ENCODE measurements around the gene DNAJC9.
"Not testable (repeated sequence)": the region's sequence is repeated elsewhere in the genome, so short reads cannot be mapped to it uniquely, and the experiment has no call there.

DNAJC9 gene, protein sequence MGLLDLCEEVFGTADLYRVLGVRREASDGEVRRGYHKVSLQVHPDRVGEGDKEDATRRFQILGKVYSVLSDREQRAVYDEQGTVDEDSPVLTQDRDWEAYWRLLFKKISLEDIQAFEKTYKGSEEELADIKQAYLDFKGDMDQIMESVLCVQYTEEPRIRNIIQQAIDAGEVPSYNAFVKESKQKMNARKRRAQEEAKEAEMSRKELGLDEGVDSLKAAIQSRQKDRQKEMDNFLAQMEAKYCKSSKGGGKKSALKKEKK

GRCh38 chr10:73246646-73247508, at the start of gene DNAJC9:
Gene DNAJC9 (minus strand): TSS chr10:73247255. CDS start chr10:73247189, 66 bp downstream.
- peak; percentile 71 for DNase-seq (ENCODE audit: low read depth, low spot score)

- no peak for DNase-seq (ENCODE audit: low read depth, low spot score)
Observed at GRCh38 chr10:73293461-73293860, 46.4 kb upstream of the DNAJC9 start.

DNA sequence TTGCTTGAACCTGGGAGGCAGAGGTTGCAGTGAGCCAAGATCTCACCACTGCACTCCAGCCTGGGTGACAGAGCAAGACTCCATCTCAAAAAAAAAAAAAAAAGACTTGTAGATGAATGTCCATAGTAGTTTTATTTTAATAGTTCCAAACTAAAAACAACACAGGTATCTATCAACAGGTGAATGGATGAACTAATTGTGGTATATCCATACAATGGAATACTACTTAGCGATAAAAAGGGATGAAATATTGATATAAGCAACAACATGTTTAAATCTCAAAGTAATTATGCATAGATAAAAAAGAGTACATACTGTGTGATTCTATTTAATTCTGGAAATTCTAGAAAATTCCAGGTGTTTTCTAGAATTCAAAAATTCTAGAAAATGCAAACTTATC, 42.9 kb upstream of the DNAJC9 start:
- no peak for DNase-seq (ENCODE audit: low read depth, low spot score)

GRCh38 chr10:73287441-73287840, 40.4 kb upstream of the DNAJC9 start:
- no peak for DNase-seq (ENCODE audit: low read depth, low spot score)

DNA sequence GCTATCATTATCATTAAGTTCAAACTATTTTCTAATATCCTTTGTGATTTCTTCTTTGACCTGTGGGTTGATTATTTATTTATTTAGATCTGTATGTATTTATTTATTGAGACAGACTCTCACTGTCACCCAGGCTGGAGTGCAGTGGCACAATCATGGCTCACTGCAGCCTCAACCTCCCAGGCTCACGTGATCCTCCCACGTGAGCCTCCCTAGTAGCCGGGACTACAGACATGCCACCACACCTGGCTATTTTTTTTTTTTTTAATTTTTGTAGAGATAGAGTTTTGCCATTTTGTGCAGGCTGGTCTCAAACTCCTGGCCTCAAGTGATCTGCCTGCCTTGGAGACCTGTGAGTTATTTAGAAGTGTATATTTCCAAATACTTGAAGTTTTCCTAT, 34.0 kb upstream of the DNAJC9 start:
- DNase-seq (ENCODE audit: low read depth, low spot score), result no peak

DNA sequence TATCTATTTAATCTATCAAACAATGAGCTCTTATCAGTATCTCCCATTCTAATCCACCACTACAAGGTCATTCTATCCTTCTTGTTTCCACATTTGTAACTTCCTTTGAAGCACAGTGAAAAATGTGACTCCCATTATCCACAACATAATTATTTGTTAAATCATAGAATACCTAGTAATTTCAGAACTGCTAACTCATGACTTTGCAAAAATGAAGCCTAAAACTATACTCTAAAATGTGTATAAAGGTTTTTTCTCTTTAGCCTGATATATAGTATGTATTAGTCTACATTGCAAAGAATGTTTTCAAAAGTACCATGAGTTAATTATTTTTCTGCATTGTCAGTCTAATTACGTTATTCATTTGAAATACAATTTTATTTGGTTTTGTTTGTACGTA, 17.4 kb upstream of the DNAJC9 start:
- DNase-seq (ENCODE audit: low read depth, low spot score), result no peak

DNA sequence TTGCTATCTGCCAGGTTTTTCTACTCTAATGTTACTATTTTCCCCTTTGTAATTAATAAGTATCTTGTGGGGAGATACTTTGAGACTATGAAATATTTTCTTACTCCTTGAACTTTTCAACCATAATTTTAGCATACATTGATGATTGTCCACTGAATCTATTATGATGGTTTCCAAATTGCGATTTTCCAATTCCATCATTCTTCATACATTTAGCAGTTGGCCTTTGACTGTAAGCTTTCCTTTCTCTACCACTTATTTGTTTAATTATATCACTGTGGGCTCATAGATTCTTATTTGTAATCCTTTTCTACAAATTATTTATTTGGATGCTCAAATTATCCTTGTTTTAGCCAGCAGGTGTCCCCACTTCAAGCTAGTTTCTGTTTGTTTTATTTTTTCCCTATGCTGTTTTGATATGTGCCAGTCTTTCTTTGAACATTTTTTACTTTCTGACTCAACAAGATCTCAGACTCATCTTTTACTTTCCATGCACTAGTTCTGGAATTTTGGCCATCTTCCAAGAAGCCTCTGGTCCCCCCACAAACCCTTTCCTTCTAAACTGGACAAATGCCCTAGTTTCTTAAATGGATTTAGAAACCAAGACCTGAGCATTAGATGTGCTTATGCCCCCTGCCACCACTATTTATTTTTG, 16.8 kb upstream of the DNAJC9 start:
- DNase-seq (ENCODE audit: low read depth, low spot score), result no peak

- no peak for DNase-seq (ENCODE audit: low read depth, low spot score)
Observed at GRCh38 chr10:73262880-73263555, 16.0 kb upstream of the DNAJC9 start.

- DNase-seq (ENCODE audit: low read depth, low spot score), result no peak
Observed at GRCh38 chr10:73262105-73262730, 15.2 kb upstream of the DNAJC9 start.

- no peak for DNase-seq (ENCODE audit: low read depth, low spot score)
Observed at GRCh38 chr10:73261362-73261995, 14.4 kb upstream of the DNAJC9 start.

GRCh38 chr10:73258612-73259011, 11.6 kb upstream of the DNAJC9 start:
- DNase-seq (ENCODE audit: low read depth, low spot score), result not testable (repeated sequence)

GRCh38 chr10:73253225-73253555, 6.1 kb upstream of the DNAJC9 start:
- no peak for DNase-seq (ENCODE audit: low read depth, low spot score)

DNA sequence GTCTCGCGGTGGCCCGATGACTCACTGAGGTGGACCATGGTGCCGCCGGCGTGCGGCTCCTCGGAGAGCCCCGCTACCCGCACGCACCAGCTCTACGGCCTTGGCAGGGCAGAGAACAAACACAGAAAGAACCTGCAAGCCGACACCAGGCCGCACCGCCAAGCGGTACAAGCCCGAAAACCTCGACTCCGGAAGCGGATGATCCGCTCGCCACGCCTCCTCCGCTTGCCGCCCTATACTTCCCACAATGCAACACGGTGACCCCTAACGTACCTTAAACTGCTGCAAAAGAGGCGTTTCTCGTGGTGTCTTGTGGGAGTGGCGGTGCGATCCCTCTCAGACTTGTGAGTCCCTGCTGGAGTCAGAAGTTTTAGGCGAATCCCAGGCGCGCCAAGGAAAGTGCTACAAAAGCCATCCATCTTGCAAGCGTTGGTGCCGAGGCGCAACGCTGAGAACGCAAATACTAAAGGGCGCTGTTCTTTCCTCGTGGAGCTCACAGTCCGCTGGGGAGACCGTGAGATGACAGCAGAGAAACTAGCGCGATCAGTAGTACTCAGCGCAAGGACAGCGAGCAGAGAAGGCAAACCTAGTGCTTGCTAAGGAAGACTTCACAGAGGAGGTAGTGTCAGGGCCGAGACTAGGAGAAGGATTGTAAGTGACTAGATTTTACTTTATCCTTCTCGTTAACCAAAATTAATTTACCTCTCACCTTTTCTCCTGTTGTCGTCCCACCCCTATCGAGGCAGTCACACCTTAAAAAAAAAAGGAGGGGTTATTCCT, 5.6 kb upstream of the DNAJC9 start, which contains the start of gene MRPS16:
Gene MRPS16 (minus strand): TSS at position 200 of the 780 bp plus-strand sequence. CDS start 162 bp downstream, at position 38.
- DNase-seq (ENCODE audit: low read depth, low spot score), result peak; percentile 92

DNA sequence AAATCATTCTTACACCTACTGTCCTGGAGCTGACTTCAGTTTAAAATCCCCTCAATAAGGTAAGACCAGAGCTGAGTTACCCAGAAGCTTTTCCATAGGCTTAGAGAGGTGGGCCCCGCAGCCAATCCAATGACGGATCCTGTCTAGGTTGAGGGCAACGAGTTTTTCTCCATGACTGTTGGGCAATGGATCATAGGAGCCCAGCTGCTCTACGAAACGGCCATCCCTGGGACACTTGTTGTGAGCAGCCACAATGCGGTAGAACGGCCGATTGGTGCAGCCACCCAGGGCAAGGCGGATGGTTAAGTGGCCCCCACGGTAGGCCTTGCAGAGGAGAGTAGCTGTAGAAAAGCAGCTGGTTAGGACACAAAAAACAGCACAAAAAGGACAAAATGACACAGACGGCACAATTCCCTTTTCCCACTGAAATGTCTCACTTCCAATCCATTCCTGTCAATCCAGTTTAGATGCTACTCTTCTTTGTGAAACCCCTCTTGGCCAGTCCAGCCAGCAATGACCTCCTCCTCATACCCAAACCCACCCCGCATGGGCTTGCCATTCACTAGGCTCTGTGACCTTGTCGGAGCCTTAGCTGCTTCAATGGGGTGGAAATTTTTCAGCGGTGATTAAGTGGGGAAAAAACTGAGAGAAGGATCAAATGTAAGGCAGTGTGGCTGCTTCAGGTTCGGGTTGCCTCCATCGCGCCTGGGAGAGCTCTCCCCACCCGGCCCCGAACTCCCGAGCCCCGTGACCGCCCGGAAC, 4.8 kb upstream of the DNAJC9 start:
- DNase-seq (ENCODE audit: low read depth, low spot score), result no peak

DNA sequence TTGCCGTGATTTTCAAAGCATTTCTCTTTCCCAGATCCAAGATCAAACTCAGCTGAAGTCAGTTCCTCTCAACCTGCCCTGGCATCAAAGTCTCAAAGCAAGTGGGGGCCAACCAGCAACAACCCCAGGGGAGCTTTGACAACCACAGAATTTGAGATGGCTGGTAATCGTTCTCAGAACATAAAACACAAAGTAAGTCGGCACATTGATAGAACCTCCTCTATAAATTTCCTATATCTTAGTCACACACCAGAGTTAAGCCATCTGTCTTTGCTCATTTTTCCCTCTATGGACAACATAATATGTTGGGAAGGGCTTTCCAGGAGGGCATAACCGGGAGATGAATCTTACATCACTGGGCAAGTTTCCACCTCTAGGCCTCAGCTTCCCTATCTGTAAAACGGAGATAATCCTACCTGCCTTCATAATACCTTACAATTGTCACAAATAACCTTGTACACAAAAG, 1.2 kb upstream of the DNAJC9 start:
- no peak for DNase-seq (ENCODE audit: low read depth, low spot score)

GRCh38 chr10:73247509-73248258, 629 bp upstream of the DNAJC9 start:
- DNase-seq (ENCODE audit: low read depth, low spot score), result no peak

DNA sequence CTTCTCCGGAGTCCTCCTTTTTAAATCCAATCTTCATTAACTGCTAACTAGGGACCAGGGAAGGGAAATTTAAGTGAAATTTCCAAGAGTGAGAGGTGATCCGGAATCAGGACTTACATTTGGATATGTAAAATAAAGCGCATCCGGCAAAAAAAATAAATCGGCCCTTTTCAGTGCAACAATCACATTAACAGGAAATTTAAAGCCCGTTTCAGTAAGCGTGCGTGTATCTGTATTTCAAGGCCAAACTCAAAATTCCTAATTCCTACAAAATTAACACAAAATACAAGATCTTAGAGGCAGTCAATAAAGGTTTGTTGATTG, 771 bp downstream of the DNAJC9 start:
- no peak for DNase-seq (ENCODE audit: low read depth, low spot score)

GRCh38 chr10:73244866-73245477, 2.1 kb downstream of the DNAJC9 start:
- DNase-seq (ENCODE audit: low read depth, low spot score), result no peak
